ENCODE measurements around the gene UBAP1L.

UBAP1L gene

GRCh38 chr15:65134538-65134937, 19.5 kb upstream of the UBAP1L start:
- TF ChIP-seq, protein P1, sequence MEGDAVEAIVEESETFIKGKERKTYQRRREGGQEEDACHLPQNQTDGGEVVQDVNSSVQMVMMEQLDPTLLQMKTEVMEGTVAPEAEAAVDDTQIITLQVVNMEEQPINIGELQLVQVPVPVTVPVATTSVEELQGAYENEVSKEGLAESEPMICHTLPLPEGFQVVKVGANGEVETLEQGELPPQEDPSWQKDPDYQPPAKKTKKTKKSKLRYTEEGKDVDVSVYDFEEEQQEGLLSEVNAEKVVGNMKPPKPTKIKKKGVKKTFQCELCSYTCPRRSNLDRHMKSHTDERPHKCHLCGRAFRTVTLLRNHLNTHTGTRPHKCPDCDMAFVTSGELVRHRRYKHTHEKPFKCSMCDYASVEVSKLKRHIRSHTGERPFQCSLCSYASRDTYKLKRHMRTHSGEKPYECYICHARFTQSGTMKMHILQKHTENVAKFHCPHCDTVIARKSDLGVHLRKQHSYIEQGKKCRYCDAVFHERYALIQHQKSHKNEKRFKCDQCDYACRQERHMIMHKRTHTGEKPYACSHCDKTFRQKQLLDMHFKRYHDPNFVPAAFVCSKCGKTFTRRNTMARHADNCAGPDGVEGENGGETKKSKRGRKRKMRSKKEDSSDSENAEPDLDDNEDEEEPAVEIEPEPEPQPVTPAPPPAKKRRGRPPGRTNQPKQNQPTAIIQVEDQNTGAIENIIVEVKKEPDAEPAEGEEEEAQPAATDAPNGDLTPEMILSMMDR (IDR thresholded peaks at IDR 0.05; ENCODE audit: low read length, missing control alignments): no peak
- no peak overlapping the region for H3K4me3 ChIP-seq (replicated peaks; ENCODE audit: low read depth, low read length)

DNA sequence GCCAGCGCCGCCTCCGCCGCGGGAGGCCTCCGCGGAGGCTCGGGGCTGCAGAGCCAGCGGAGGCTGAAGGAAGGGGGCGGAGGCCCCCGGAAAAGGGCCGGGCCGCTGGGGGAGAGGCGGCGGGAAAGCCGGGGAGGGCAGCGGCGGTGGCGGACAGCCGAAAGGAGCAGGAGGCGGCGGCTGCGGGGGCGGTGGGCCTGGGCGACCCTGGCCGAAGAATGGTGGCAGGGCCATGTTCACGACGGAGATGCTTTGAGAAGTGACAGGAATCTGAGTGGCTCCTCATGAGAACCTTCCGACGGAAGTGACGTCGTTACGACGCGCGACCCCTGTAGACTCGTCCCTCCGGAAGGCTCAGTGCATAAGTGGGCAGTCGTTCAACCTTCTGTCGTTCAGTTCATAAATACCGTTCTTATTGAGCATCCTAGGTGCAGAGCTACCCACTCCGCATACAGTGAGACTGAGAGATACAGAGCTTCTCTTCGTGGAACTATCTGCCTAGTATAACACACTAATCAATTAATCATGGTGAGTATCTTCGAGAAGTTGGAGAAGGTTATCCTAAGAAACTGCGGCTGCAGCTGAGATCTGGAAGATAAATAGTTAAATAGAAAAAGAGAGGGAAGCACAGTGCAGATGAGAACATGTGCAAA, 18.7 kb upstream of the UBAP1L start, which contains the start of gene PDCD7:
Gene PDCD7, minus strand, starts transcription at position 261 of the 653 bp plus-strand sequence. Its CDS starts 27 bp downstream, at position 234.
- peak within 1 kb of the TSS; percentile 65 for H3K4me3 ChIP-seq (replicated peaks; ENCODE audit: low read depth, low read length)
- DNase-seq (ENCODE audit: low read depth): peak; percentile 94
- TF ChIP-seq, protein P1 (IDR thresholded peaks at IDR 0.05; ENCODE audit: low read length, missing control alignments): no peak

More at GRCh38 chr15:65134538-65134937, 19.5 kb upstream of the UBAP1L start:
- DNase-seq (ENCODE audit: low read depth): no peak

DNA sequence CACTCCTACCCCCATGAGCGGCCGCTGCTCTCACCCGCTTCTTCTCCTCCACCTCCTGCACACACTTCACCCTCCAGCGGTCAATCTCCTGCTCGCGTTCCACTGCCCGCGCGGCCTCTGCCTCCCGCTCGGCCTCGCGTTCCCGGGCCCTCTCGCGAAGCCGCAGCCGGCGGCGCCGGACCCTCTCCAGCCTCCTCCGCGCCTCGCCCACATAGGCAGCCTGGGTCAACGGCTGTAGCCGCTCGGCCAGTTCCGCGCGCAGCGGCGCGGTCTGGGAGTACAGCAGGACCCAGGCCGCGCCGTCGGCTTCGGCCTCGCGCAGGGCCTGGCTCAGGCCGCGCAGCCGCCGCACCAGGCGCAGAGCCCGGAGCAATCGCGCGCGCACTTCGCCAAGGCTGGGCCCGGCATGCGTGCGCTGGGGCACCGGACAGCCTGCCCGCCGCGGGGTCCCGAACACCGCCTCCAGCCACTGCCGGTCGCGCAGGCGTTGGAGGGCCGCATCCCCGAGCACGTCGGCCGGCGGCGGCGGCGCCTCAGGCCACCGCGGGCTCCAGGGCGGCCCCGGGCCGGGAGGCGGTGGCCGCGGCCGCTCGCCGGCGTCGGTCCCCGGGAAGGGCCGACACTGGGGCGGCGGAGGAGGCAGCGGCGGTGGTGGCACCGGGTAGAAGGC, 18.0 kb upstream of the UBAP1L start:
- H3K4me3 ChIP-seq (replicated peaks; ENCODE audit: low read depth, low read length): peak overlapping the region; percentile 65
- TF ChIP-seq, protein P1 (IDR thresholded peaks at IDR 0.05; ENCODE audit: low read length, missing control alignments): no peak
- peak; percentile 58 for DNase-seq (ENCODE audit: low read depth)

GRCh38 chr15:65130941-65131340, 15.9 kb upstream of the UBAP1L start:
- TF ChIP-seq, protein P1 (IDR thresholded peaks at IDR 0.05; ENCODE audit: low read length, missing control alignments): no peak
- DNase-seq (ENCODE audit: low read depth): no peak
- H3K4me3 ChIP-seq (replicated peaks; ENCODE audit: low read depth, low read length): no peak overlapping the region

DNA sequence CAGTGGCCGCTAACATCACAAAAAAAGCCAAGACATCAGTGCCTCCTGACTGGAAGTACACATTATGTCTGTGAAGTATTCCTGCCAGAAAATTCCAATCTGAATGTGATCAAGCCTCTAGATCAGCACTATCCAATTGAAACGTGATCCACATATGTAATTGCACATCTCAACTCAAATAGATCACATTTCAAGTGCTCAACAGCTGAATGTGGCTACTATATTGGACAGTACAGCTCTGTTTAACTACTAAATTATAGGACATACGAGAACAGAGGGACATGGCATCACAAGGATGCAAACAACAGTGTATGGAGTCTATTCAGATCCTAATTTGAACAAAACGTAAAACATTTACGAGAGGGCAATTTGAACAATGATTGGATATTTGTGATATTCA, 542 bp upstream of the UBAP1L start:
- DNase-seq (ENCODE audit: low read depth): no peak
- H3K4me3 ChIP-seq (replicated peaks; ENCODE audit: low read depth, low read length): no peak overlapping the region
- TF ChIP-seq, protein P1 (IDR thresholded peaks at IDR 0.05; ENCODE audit: low read length, missing control alignments): no peak

DNA sequence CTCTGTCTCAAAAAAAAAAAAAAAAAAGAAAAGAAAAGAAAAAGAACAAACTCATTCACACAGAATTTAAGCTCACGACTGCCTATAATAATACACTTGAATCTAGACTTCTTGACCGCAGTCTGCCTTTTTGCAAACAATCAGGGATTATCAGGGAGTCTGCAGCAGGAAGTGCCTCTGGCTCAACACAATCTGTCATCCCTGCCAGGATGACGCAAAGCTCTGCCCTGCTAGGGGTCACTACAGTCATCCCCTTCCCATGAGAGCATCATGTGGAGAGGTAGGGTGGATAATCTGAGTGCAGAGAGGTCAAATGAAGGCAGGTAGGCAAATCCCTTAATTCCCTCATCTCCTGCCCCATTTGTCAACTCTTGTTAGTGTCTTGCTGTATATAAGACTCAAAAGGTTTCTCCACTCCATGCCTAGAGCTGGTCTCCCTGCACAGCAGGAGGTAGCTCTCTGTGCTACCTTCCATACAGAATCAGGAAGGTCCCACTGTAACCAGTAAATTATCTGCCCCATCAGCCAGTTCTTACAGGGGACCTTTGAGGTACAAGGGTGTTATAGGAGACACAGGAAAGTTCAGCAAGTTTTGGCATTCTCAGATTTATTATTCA, 4.2 kb downstream of the UBAP1L start:
- no peak overlapping the region for H3K4me3 ChIP-seq (replicated peaks; ENCODE audit: low read depth, low read length)
- peak; percentile 83 for DNase-seq (ENCODE audit: low read depth)
- TF ChIP-seq, protein P1 (IDR thresholded peaks at IDR 0.05; ENCODE audit: low read length, missing control alignments): no peak

Measured in fibroblast of pulmonary artery (primary cell).